ENCODE results near the gene LYZL1. TPM values are rescaled to one million over a fixed set of nuclear protein-coding genes. Genes with fewer than 3 reads are reported as not detected.

The LYZL1 gene
- polyA plus RNA-seq, 1 of the 3 experiments (the other 2 are of a cell fraction): not detected

DNA sequence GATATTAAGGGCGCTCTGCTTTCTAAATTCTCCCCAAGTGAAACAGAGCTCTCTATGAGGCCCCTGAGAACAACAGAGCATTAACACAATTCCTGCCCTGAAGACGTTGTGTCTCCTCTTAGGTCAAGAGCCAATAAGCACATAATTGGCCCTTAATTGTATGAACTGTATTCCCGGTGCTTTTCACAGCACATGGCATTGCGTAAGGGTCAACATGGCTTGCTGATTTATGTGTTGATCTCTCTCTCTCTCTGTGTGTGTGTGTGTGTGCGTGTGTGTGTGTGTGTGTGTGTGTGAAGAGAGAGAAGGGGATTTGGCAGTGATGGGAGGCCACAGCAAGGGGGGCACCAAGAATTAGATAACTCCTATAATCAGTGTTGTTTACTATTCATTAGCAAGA lies 40.5 kb downstream of the LYZL1 start:
- TF ChIP-seq TCF12 (IDR thresholded peaks at IDR 0.05): no peak
- no peak for TF ChIP-seq FOXM1 (IDR thresholded peaks at IDR 0.05; ENCODE audit: low read depth)
- TF ChIP-seq FOXJ3 (CRISPR knock-in tag; IDR thresholded peaks at IDR 0.05): no peak
- no peak for TF ChIP-seq FOSL2 (IDR thresholded peaks at IDR 0.05; ENCODE audit: borderline replicate concordance, low read depth)
- no peaks in the 10 kb centered on the region for H3K9me2 ChIP-seq
- H3K27me3 ChIP-seq (ENCODE audit: insufficient read depth): peaks cover 33% of the 10 kb centered on the region; the same call in 1 of the 2 replicates
- no peaks in the 10 kb centered on the region for H3K36me3 ChIP-seq (replicated peaks in 1 of 2; ENCODE audit: control insufficient read depth in 1 of 2, insufficient read depth in 2 of 2, low read length in 1 of 2)
- WGBS (ENCODE audit: low lambda C conversion rate): 59% methylated on average over 5 of the region's 5 CpGs
- H3K9me3 ChIP-seq: no peaks in the 10 kb centered on the region
- no peak overlapping the region for H3K9ac ChIP-seq
- no peak overlapping the region for H3K4me2 ChIP-seq
- ChIA-PET CTCF (interaction anchor here (1.0 to 1.4 kb wide), 2 partner anchors 11 to 57 kb away, joined by 3 to 4 read pairs; no protein-coding TSS in a partner anchor), POLR2A (interaction anchor here (0.6 kb wide), 1 partner anchor 81 kb away, joined by 6 read pairs; no protein-coding TSS in a partner anchor)
- H3K27ac ChIP-seq (ENCODE audit: low read depth in 2 of 2, low read length in 1 of 2): no peak overlapping the region
- no peaks in the 10 kb centered on the region for H3F3A ChIP-seq (replicated peaks; ENCODE audit: insufficient read depth)
- DNase-seq: no peak
- H3K79me2 ChIP-seq (ENCODE audit: insufficient read depth): no peaks in the 10 kb centered on the region
- H3K4me3 ChIP-seq (ENCODE audit: low read depth in 2 of 2, low read length in 1 of 2): no peak overlapping the region
- no peaks in the 10 kb centered on the region; a peak in 1 of 4 replicates for H3K4me1 ChIP-seq (ENCODE audit: control insufficient read depth in 1 of 2, insufficient read depth in 2 of 2, low read depth in 1 of 2, low read length in 1 of 2)
- H2AFZ ChIP-seq (ENCODE audit: low read depth): no peak overlapping the region
- H4K20me1 ChIP-seq (ENCODE audit: insufficient read depth): no peaks in the 10 kb centered on the region

DNA sequence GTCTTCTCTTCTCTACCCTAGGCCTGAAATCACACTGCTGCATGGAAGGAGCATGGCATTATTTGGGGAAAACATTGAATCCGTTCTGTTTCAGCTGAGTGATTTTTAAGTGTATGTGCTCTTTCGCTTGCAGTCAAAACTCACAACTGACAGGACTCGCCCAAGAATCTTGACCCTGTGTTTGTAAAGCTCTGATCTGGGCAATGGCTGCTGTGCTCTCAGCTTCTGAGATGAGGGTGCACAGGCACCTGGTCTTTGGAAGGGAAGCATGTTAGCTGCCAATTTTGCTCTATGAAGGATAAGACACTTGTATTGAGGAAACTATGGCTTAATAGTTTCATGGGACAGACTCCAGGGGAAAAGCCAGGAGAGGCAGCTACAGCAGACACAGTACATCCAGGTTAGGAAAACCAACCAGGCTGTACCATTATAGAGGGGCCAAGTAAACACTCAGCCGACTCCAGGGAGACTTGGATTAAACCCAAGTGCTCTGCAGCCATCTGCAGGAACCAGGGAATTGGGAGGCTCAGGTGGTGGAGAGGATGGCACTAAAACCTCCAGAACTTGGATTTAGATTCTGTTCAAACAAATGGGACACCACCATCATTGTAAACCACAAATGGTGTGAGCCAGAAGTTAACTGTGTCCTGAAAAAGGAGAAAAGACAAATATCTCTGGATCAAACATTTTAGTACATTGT lies 43.3 kb downstream of the LYZL1 start:
- H3K27me3 ChIP-seq (ENCODE audit: insufficient read depth): peaks cover 21% of the 10 kb centered on the region; the same call in 1 of the 2 replicates
- CTCF ChIA-PET: interaction anchor here (1.1 to 1.4 kb wide), 3 partner anchors 10 to 61 kb away, joined by 3 to 4 read pairs (median 4); no protein-coding TSS in a partner anchor
- 56% methylated on average over 4 of the region's 4 CpGs for WGBS (ENCODE audit: low lambda C conversion rate)
- no peaks in the 10 kb centered on the region for H3F3A ChIP-seq (replicated peaks; ENCODE audit: insufficient read depth)
- no peaks in the 10 kb centered on the region for H3K36me3 ChIP-seq (replicated peaks in 1 of 2; ENCODE audit: control insufficient read depth in 1 of 2, insufficient read depth in 2 of 2, low read length in 1 of 2)
- POLR2A ChIA-PET: no interaction called here
- H3K4me1 ChIP-seq (ENCODE audit: control insufficient read depth in 1 of 2, insufficient read depth in 2 of 2, low read depth in 1 of 2, low read length in 1 of 2): no peaks in the 10 kb centered on the region; a peak in 1 of 4 replicates
- no peaks in the 10 kb centered on the region for H4K20me1 ChIP-seq (ENCODE audit: insufficient read depth)
- DNase-seq: no peak
- no peaks in the 10 kb centered on the region for H3K9me2 ChIP-seq
- no peak overlapping the region for H3K9ac ChIP-seq
- no peak overlapping the region for H2AFZ ChIP-seq (ENCODE audit: low read depth)
- H3K4me3 ChIP-seq (ENCODE audit: low read depth in 2 of 2, low read length in 1 of 2): no peak overlapping the region
- H3K27ac ChIP-seq (ENCODE audit: low read depth in 2 of 2, low read length in 1 of 2): no peak overlapping the region
- H3K4me2 ChIP-seq: no peak overlapping the region
- no peaks in the 10 kb centered on the region for H3K9me3 ChIP-seq
- H3K79me2 ChIP-seq (ENCODE audit: insufficient read depth): no peaks in the 10 kb centered on the region
- TF ChIP-seq SIN3A (IDR thresholded peaks at IDR 0.05; ENCODE audit: borderline replicate concordance, low read depth, low read length): no peak
- TF ChIP-seq, protein P1, sequence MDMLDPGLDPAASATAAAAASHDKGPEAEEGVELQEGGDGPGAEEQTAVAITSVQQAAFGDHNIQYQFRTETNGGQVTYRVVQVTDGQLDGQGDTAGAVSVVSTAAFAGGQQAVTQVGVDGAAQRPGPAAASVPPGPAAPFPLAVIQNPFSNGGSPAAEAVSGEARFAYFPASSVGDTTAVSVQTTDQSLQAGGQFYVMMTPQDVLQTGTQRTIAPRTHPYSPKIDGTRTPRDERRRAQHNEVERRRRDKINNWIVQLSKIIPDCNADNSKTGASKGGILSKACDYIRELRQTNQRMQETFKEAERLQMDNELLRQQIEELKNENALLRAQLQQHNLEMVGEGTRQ (IDR thresholded peaks at IDR 0.05; ENCODE audit: borderline replicate concordance, low read depth, low read length): no peak
- TF ChIP-seq ELF1 (IDR thresholded peaks at IDR 0.05): no peak
- TF ChIP-seq, protein P2, sequence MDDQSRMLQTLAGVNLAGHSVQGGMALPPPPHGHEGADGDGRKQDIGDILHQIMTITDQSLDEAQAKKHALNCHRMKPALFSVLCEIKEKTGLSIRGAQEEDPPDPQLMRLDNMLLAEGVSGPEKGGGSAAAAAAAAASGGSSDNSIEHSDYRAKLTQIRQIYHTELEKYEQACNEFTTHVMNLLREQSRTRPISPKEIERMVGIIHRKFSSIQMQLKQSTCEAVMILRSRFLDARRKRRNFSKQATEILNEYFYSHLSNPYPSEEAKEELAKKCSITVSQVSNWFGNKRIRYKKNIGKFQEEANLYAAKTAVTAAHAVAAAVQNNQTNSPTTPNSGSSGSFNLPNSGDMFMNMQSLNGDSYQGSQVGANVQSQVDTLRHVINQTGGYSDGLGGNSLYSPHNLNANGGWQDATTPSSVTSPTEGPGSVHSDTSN (IDR thresholded peaks at IDR 0.05): no peak
- TF ChIP-seq, protein P3, sequence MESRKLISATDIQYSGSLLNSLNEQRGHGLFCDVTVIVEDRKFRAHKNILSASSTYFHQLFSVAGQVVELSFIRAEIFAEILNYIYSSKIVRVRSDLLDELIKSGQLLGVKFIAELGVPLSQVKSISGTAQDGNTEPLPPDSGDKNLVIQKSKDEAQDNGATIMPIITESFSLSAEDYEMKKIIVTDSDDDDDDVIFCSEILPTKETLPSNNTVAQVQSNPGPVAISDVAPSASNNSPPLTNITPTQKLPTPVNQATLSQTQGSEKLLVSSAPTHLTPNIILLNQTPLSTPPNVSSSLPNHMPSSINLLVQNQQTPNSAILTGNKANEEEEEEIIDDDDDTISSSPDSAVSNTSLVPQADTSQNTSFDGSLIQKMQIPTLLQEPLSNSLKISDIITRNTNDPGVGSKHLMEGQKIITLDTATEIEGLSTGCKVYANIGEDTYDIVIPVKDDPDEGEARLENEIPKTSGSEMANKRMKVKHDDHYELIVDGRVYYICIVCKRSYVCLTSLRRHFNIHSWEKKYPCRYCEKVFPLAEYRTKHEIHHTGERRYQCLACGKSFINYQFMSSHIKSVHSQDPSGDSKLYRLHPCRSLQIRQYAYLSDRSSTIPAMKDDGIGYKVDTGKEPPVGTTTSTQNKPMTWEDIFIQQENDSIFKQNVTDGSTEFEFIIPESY (IDR thresholded peaks at IDR 0.05; ENCODE audit: borderline replicate concordance, low read depth): no peak
- no peak for TF ChIP-seq JUND (IDR thresholded peaks at IDR 0.05)
- TF ChIP-seq NRF1 (IDR thresholded peaks at IDR 0.05; ENCODE audit: low read depth, low read length): no peak
- TF ChIP-seq, protein P4, sequence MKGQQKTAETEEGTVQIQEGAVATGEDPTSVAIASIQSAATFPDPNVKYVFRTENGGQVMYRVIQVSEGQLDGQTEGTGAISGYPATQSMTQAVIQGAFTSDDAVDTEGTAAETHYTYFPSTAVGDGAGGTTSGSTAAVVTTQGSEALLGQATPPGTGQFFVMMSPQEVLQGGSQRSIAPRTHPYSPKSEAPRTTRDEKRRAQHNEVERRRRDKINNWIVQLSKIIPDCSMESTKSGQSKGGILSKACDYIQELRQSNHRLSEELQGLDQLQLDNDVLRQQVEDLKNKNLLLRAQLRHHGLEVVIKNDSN (IDR thresholded peaks at IDR 0.05; ENCODE audit: borderline replicate concordance, low read depth): no peak
- TF ChIP-seq, protein P5, sequence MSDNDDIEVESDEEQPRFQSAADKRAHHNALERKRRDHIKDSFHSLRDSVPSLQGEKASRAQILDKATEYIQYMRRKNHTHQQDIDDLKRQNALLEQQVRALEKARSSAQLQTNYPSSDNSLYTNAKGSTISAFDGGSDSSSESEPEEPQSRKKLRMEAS (IDR thresholded peaks at IDR 0.05; ENCODE audit: low read depth): no peak
- no peak for TF ChIP-seq TEAD4 (IDR thresholded peaks at IDR 0.05; ENCODE audit: borderline replicate concordance, insufficient read depth)
- TF ChIP-seq FOXM1 (IDR thresholded peaks at IDR 0.05; ENCODE audit: low read depth): no peak
- TF ChIP-seq EP300 (IDR thresholded peaks at IDR 0.05; ENCODE audit: borderline replicate concordance in 1 of 2, low read depth in 1 of 2, low read length in 1 of 2): no peak
- TF ChIP-seq, protein P6, sequence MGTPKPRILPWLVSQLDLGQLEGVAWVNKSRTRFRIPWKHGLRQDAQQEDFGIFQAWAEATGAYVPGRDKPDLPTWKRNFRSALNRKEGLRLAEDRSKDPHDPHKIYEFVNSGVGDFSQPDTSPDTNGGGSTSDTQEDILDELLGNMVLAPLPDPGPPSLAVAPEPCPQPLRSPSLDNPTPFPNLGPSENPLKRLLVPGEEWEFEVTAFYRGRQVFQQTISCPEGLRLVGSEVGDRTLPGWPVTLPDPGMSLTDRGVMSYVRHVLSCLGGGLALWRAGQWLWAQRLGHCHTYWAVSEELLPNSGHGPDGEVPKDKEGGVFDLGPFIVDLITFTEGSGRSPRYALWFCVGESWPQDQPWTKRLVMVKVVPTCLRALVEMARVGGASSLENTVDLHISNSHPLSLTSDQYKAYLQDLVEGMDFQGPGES (IDR thresholded peaks at IDR 0.05; ENCODE audit: low read depth, low read length): no peak
- TF ChIP-seq RCOR1 (IDR thresholded peaks at IDR 0.05; ENCODE audit: low read length): no peak
- TF ChIP-seq, protein P7, sequence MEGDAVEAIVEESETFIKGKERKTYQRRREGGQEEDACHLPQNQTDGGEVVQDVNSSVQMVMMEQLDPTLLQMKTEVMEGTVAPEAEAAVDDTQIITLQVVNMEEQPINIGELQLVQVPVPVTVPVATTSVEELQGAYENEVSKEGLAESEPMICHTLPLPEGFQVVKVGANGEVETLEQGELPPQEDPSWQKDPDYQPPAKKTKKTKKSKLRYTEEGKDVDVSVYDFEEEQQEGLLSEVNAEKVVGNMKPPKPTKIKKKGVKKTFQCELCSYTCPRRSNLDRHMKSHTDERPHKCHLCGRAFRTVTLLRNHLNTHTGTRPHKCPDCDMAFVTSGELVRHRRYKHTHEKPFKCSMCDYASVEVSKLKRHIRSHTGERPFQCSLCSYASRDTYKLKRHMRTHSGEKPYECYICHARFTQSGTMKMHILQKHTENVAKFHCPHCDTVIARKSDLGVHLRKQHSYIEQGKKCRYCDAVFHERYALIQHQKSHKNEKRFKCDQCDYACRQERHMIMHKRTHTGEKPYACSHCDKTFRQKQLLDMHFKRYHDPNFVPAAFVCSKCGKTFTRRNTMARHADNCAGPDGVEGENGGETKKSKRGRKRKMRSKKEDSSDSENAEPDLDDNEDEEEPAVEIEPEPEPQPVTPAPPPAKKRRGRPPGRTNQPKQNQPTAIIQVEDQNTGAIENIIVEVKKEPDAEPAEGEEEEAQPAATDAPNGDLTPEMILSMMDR (IDR thresholded peaks at IDR 0.05): no peak
- no peak for TF ChIP-seq FOSL2 (IDR thresholded peaks at IDR 0.05; ENCODE audit: borderline replicate concordance, low read depth)

Data from SK-N-SH (cell line).